K562 (cell line): ENCODE results near the gene CPS1. TPM values are rescaled to one million over a fixed set of nuclear protein-coding genes. Genes with fewer than 3 reads are reported as not detected.

ENCODE experiments used
- ATAC-seq: fragments of 200-7000 bp; cut with Tn5 transposase; 3 replicates; pipeline ENCODE4 v1.9.1; 2020; ENCODE audit warnings: moderate library complexity
- BruUV-seq: library from RNA; stranded (reverse); fragments of 400-500 nt; replicated peaks from 2 replicates; lab custom pipeline; 2021; lab: Mats Ljungman, UMichigan
- CTCF ChIA-PET: fragments of 300-600 bp; formaldehyde crosslinking; extraction: SDS; loops from one replicate; lab custom pipeline; 2021; ENCODE audit warnings: low intra/inter-chr PET ratio; lab: Yijun Ruan, JAX
- POLR2A ChIA-PET: fragments of 300-600, 350-650 bp; sonication (Branson Sonifier 250); formaldehyde crosslinking; extraction: SDS; loops from one replicate; lab custom pipeline; 2021; ENCODE audit warnings: antibody characterized with exemption, inconsistent platforms; lab: Yijun Ruan, JAX
- DNase-seq, 4 experiments: peaks; one replicate each; pipeline versions ENCODE4 v3.0.0 to v3.0.0-alpha.2; 2011 to 2018; ENCODE audit warnings: low spot score in 3 of 4, mixed read lengths in 3 of 4; ENCODE audit errors: extremely low read depth in 1 of 4
- FAIRE-seq: peaks from 2 replicates; lab custom pipeline; 2011; peaks lifted over from hg19 to GRCh38; lab: Jason Lieb, UNC
- H2AFZ ChIP-seq: 2 replicates; pipeline ENCODE4 v1.6.0; 2011; ENCODE audit warnings: low read depth, low read length, control low read depth, inconsistent platforms
- H3K27ac ChIP-seq: fragments of 200-600 bp; 3 replicates; pipeline ENCODE4 v1.8.0; 2011; ENCODE audit warnings: low read depth, mild to moderate bottlenecking, control low read depth, inconsistent platforms, low read length, moderate library complexity, mixed read lengths; ENCODE audit errors: extremely low read depth
- H3K27me3 ChIP-seq, 2 experiments: fragments of 300-600 bp in 1 of 2; 2 replicates in 1 of 2; 3 replicates in 1 of 2; pipeline versions ENCODE4 v1.6.0 to v1.8.0; 2011; ENCODE audit warnings: inconsistent platforms in 2 of 2, low read length in 2 of 2, mild to moderate bottlenecking in 1 of 2, mixed read lengths in 1 of 2, moderate library complexity in 1 of 2; ENCODE audit not compliant: control insufficient read depth in 2 of 2, insufficient read depth in 2 of 2
- H3K36me3 ChIP-seq: fragments of 300-600 bp; 3 replicates; pipeline ENCODE4 v1.8.0; 2011; ENCODE audit warnings: mild to moderate bottlenecking, low read length, inconsistent platforms; ENCODE audit not compliant: control insufficient read depth, insufficient read depth
- H3K4me1 ChIP-seq, 2 experiments: fragments of 200-600 bp in 1 of 2; replicated peaks in 1 of 2; 2 replicates in 1 of 2; 3 replicates in 1 of 2; pipeline versions ENCODE4 v1.5.1 to v1.8.0; 2011; ENCODE audit warnings: inconsistent platforms in 2 of 2, low read length in 2 of 2, mild to moderate bottlenecking in 1 of 2, mixed read lengths in 1 of 2, moderate library complexity in 1 of 2; ENCODE audit not compliant: control insufficient read depth in 2 of 2, insufficient read depth in 2 of 2
- H3K4me2 ChIP-seq: 2 replicates; pipeline ENCODE4 v1.6.1; 2011; ENCODE audit warnings: low read length, control low read depth, inconsistent platforms, mixed read lengths; ENCODE audit not compliant: insufficient read depth
- H3K4me3 ChIP-seq: fragments of 200-600 bp; sonication (generic), shearing (Covaris generic); 2 replicates; pipeline ENCODE4 v1.5.1; 2016; ENCODE audit warnings: control low read depth, inconsistent platforms
- H3K79me2 ChIP-seq: fragments of 200-600 bp; 3 replicates; pipeline ENCODE4 v1.8.0; 2011; ENCODE audit warnings: low read length, inconsistent platforms; ENCODE audit not compliant: control insufficient read depth, insufficient read depth
- H3K9ac ChIP-seq, 2 experiments: 2 replicates each; pipeline versions ENCODE4 v1.6.0 to v1.6.1; 2011; ENCODE audit warnings: low read depth in 2 of 2, low read length in 2 of 2, control low read depth in 1 of 2, inconsistent platforms in 1 of 2, mild to moderate bottlenecking in 1 of 2, mixed read lengths in 1 of 2; ENCODE audit not compliant: insufficient read depth in 1 of 2
- H3K9me1 ChIP-seq: one replicate; pipeline ENCODE4 v1.6.0; 2011; ENCODE audit warnings: inconsistent platforms, mild to moderate bottlenecking, low read length, moderate library complexity; ENCODE audit not compliant: control insufficient read depth, insufficient read depth
- H3K9me3 ChIP-seq: replicated peaks from 2 replicates; pipeline ENCODE4 v1.5.1; 2011; ENCODE audit warnings: low read depth, low read length, inconsistent platforms; ENCODE audit not compliant: control insufficient read depth, insufficient read depth
- H4K20me1 ChIP-seq: replicated peaks from 2 replicates; pipeline ENCODE4 v1.6.1; 2011; ENCODE audit warnings: low read length, inconsistent platforms, mixed read lengths; ENCODE audit not compliant: control insufficient read depth, insufficient read depth
- NFE2 ChIP-seq: IDR thresholded peaks from 2 replicates; pipeline ENCODE4 v1.6.1; 2014; ENCODE audit warnings: antibody characterized with exemption, low read depth
- PTRF ChIP-seq: fragments of 450-650 bp; IDR thresholded peaks from 2 replicates; pipeline ENCODE4 v1.6.1; 2016; ENCODE audit warnings: mild to moderate bottlenecking, missing genetic modification characterization, missing compliant biosample characterization
- RHOXF2B ChIP-seq: fragments of 250-450 bp; sonication (Bioruptor Pico); conservative IDR thresholded peaks from 2 replicates; pipeline ENCODE4 v1.5.1; 2021
- TAL1 ChIP-seq: fragments of 450-650 bp; IDR thresholded peaks from 2 replicates; pipeline ENCODE4 v1.6.1; 2016; ENCODE audit warnings: mild to moderate bottlenecking
- ZBTB7A ChIP-seq: IDR thresholded peaks from 2 replicates; pipeline ENCODE4 v1.6.1; 2011; ENCODE audit warnings: low read depth, mild to moderate bottlenecking, low read length, moderate library complexity, borderline replicate concordance; ENCODE audit not compliant: control insufficient read depth
- ZNF696 ChIP-seq: fragments of 250-450 bp; sonication (Bioruptor Pico); conservative IDR thresholded peaks from 2 replicates; pipeline ENCODE4 v1.4.0; 2020; ENCODE audit warnings: mild to moderate bottlenecking, moderate library complexity
- WGBS: fragments of 100-300 bp; shearing (Covaris generic); methylation state at CpG from one replicate; pipeline ENCODE4 v1.1.6; 2016; ENCODE audit warnings: low coverage, mixed read lengths; ENCODE audit not compliant: insufficient coverage; ENCODE audit errors: missing lambda C conversion rate; 5-methylcytosine and 5-hydroxymethylcytosine counted together
- in situ Hi-C: fragments of 300-500 bp; cut with MboI; formaldehyde crosslinking; loops from 4 replicates; pipeline ENCODE4 v1.15.0; 2018; ENCODE audit warnings: inconsistent platforms, mixed read lengths
- intact Hi-C: fragments of 100-400 bp; cut with micrococcal nuclease; formaldehyde crosslinking; loops from 2 replicates; pipeline ENCODE4 v1.14.2; 2022
- polyA plus RNA-seq, 8 experiments: library from polyadenylated mRNA; depleted of rRNA in 4 of 8; stranded (reverse) in 5 of 8; unstranded in 3 of 8; fragments of >200 nt; fragmentation: Nextera tagmentation in 2 of 8; fragmentation: Illumina TruSeq in 1 of 8; extraction: Ambion mirVana in 2 of 8; extraction: Trizol in 1 of 8; gene quantifications; 2 replicates each; pipeline versions ENCODE4 v1.2.1 to v1.2.3, GENCODE V29; 2011 to 2014; ENCODE audit warnings: inconsistent platforms in 1 of 8, missing spikeins in 1 of 8
- total RNA-seq, 7 experiments: library from RNA; depleted of rRNA in 6 of 7; stranded (reverse); fragments of >200 nt in 6 of 7; fragmentation: Illumina TruSeq in 2 of 7; extraction: Trizol in 2 of 7; gene quantifications; 2 replicates each; pipeline versions ENCODE4 v1.2.1 to v1.2.3, GENCODE V29; 2011 to 2021; ENCODE audit warnings: low replicate concordance in 1 of 7
- TF ChIP-seq, protein P1 (sequence below): fragments of 450-650 bp; formaldehyde crosslinking; IDR thresholded peaks from 2 replicates; pipeline ENCODE4 v1.4.0; 2022; ENCODE audit warnings: missing genetic modification characterization

Gene CPS1
- total and polyA plus RNA-seq, 9 of the 15 experiments (the other 6 are each of a cell fraction or from before 2014, with no cell fraction given): 2.4 to 13.5 (median 6.0) TPM

DNA sequence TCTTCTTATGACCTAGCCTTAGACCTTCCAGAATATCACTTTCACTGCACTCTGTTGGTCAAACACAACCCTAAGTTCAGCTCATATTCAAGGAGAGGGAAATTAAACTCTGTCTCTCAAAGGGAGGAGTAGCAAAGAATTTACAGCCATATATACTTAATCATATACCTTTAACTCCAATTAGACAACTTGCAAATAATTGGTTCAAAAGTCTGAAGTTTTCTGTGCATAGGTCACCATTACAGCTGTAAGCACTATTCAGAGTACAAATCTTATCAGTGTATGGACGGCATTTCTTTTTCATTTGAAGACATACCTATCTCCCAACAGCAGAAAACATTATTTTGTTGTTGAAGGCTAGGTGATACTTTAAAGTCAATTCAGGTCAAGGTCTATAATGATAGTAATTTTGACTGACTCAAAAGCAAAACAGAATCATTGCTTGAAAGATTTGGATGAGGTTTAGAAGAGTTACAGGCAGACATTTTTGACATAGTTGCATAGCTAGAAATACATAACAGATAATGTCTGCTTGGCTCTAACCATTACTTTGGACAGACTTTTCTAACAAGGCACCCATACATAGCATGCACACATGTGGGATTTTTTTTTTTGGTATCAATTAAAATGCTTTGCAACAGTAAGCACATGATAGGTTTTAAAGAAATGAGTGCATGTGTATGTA, 131.5 kb downstream of the CPS1 start:
- Histone ChIP-seq H3K4me2 (no peak overlapping the region), H3K4me1 (no peaks in the 10 kb centered on the region), H3K9me1 (no peaks in the 10 kb centered on the region), H3K27ac (no peak overlapping the region), H3K79me2 (no peaks in the 10 kb centered on the region), H2AFZ (no peak overlapping the region), H3K9ac (no peak overlapping the region), H3K4me3 (no peak overlapping the region), H3K27me3 (no peaks in the 10 kb centered on the region), H4K20me1 (no peaks in the 10 kb centered on the region), H3K36me3 (no peaks in the 10 kb centered on the region), H3K9me3 (no peaks in the 10 kb centered on the region)
- FAIRE-seq (no peak), ATAC-seq (no peak), DNase-seq (no peak)
- TF ChIP-seq, protein P1, sequence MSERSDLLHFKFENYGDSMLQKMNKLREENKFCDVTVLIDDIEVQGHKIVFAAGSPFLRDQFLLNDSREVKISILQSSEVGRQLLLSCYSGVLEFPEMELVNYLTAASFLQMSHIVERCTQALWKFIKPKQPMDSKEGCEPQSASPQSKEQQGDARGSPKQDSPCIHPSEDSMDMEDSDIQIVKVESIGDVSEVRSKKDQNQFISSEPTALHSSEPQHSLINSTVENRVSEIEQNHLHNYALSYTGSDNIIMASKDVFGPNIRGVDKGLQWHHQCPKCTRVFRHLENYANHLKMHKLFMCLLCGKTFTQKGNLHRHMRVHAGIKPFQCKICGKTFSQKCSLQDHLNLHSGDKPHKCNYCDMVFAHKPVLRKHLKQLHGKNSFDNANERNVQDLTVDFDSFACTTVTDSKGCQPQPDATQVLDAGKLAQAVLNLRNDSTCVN: no peak
- no peak for TF ChIP-seq ZNF696 (CRISPR knock-in tag)
- no peak for TF ChIP-seq TAL1
- no peak for TF ChIP-seq NFE2
- TF ChIP-seq PTRF (tag): no peak
- TF ChIP-seq ZBTB7A: no peak
- TF ChIP-seq RHOXF2B (CRISPR knock-in tag): no peak
- no TSS peak for BruUV-seq
- 0% methylated on average over 1 of the region's 1 CpG for WGBS
- in situ Hi-C loops (no loop called here), intact Hi-C loops (no loop called here)
- ChIA-PET POLR2A (no interaction called here), CTCF (no interaction called here)
